GM18498 (cell line): ENCODE data around the gene LMBRD1.
A peak's percentile ranks its signal among the peaks of the same experiment; 100 is the strongest.
"Not testable (repeated sequence)": the region's sequence is repeated elsewhere in the genome, so short reads cannot be mapped to it uniquely, and the experiment has no call there.

Source experiments
- ATAC-seq: cut with Tn5 transposase; IDR thresholded peaks from one replicate; pipeline ENCODE4 v1.9.1; 2021; ENCODE audit warnings: mild to moderate bottlenecking, moderate library complexity; ENCODE audit not compliant: unreplicated experiment

The LMBRD1 gene

DNA sequence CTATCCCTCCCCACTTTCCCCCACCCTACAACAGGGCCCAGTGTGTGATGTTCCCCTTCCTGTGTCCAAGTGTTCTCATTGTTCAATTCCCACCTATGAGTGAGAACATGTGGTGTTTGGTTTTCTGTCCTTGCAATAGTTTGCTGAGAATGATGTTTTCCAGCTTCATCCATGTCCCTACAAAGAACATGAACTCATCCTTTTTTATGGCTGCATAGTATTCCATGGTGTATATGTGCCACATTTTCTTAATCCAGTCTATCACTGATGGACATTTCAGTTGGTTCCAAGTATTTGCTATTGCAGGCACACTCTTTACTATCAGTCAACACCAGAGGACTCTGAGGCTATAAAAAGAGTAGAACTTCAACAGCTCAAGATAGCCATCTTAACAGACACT is 2.0 kb upstream of the LMBRD1 start:
- not testable (repeated sequence) for ATAC-seq

DNA sequence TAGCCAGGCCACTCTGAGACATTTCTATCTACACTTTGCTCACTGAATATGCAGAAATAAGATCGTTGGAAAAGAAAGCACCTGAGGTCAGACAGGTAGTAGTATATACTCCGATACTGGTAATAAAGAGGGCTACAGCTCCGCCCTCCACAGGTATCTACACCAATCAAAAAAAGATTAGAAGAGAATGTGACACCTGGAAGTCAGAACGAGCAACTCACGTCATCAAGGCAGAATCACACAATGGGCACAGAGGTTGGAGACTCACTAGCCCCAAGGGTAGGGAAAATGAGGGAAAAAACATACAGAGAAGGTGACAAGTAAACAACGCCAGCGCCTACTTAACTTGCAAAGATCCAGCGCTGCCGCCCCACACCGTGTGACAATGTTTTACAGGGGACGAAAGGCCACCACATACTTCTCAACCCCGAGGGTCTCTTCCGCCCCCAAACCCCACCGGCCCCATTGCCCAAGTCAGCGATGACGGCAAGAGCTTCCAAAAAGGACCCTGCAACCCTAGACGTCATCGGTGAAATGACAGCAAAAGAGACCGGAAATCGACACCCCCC is 653 bp downstream of the LMBRD1 start:
- ATAC-seq = peak; percentile 30

- ATAC-seq = peak; percentile 34
Observed at GRCh38 chr6:69795469-69796072, 1.2 kb downstream of the LMBRD1 start.

- ATAC-seq = no peak
Observed at GRCh38 chr6:69792292-69792691, 4.5 kb downstream of the LMBRD1 start.

DNA sequence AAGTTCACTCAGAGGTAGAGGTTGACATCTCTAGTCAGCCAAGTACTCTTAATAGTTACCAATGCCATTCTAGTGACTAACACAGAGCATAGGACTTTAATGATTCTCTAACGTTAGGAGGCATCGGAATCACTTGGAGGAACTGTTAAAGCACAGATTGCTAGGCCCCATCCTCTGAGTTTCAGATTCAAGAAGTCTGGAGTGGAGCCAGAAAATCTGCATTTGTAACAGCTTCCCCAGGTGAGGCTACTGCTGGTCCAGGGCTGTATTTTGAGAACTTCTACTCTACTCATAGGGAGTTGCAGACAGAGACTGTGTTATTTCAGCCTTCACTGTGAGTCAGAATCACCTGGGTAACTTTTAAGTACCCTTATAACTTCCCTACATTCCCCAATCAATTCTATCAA is 5.7 kb downstream of the LMBRD1 start:
- peak; percentile 49 for ATAC-seq

DNA sequence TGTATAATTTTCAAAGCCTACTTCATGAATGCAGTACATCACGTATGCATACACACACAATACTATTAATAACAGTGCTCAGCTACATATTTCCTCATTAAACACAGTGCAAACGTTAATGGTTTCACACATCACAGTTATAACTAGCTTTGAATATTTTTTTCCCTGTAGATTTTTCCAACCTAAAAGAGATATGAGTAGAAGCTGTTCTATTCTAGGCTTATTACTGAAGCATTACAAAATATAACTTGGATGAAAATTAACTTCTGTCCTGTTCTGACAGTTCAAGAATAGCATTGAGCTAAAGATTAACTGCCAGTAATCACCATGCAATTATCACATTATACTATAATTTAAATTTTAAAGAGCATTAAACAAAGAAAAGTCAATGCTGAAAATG is 6.2 kb downstream of the LMBRD1 start:
- ATAC-seq = no peak

- ATAC-seq = peak; percentile 33
Observed at GRCh38 chr6:69789578-69789977, 7.2 kb downstream of the LMBRD1 start.

- not testable (repeated sequence) for ATAC-seq
Observed at GRCh38 chr6:69787436-69787835, 9.4 kb downstream of the LMBRD1 start.

DNA sequence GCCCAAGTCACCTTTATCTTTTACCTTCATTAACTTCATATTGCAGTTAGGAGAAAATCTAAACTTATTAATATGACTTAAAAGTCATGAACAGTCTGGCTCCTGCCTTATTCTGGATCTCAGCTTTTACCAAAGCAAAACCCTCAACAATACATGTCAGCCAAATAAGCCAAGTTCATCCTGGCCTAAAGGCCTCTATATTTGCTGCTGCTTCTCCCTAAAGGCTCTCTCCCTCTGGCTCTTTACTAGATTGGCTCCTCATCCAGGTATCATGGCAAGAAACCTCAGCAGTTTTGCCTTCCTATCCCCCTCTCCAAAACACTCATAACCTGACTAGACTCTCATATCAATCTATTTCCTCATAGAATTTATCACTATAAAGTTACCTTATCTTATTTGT is 11.1 kb downstream of the LMBRD1 start:
- ATAC-seq = no peak

DNA sequence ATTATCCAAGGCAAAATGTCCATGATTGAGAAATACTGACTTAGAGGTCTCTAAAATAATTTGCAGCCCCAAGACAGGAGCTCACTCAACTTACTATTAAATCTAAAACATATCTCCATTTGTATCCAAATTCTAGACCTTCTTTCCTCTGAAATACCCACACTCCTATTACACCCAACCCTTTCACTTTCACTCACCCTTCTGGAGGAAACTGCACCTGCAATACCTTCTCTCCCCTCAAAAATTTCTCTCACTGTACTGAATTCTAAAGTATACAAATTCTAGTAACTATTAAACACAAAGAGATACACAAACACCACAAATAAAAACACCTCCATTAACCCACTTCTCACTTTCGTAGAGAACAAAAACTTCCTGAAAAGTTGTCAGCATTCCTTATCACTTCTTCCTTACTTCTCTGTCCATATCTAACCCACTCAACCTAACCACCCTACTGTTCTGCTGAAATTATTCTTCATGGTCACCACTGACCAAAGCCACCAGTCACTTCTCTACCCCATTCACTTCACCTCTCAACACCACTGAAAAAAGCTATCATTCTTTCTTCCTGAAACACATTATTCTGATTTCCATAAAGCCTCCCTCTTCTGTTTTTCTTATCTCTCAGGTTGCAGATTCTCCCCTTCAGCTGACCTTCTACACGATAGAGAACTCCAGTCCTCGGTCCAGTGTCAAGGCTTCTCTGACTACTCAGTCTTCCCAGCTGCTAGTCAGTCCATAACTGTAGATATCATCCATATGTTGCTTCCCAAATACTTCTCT is 12.0 kb downstream of the LMBRD1 start:
- peak; percentile 73 for ATAC-seq

DNA sequence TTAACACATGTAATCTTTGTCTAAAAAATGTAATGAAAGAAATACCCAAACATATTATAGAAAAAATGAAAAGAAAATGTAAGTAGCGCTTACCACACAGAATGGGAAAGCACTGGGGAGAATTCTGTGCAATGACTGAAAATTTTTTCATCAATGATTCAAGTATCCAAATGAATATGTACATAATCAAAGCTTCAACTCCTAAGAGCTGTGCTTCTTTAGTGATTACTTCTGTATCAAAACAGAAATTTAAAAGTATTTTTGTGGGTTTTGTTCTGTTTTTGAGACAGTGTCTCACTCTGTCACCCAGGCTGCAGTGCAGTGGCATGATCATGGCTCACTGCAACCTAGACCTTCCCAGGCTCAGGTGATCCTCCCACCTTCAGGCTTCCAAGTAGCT is 13.7 kb downstream of the LMBRD1 start:
- no peak for ATAC-seq

- ATAC-seq = no peak
Observed at GRCh38 chr6:69780585-69781178, 16.1 kb downstream of the LMBRD1 start.

- no peak for ATAC-seq
Observed at GRCh38 chr6:69775941-69776340, 20.9 kb downstream of the LMBRD1 start.

GRCh38 chr6:69775585-69775849 is 21.3 kb downstream of the LMBRD1 start:
- ATAC-seq = no peak

DNA sequence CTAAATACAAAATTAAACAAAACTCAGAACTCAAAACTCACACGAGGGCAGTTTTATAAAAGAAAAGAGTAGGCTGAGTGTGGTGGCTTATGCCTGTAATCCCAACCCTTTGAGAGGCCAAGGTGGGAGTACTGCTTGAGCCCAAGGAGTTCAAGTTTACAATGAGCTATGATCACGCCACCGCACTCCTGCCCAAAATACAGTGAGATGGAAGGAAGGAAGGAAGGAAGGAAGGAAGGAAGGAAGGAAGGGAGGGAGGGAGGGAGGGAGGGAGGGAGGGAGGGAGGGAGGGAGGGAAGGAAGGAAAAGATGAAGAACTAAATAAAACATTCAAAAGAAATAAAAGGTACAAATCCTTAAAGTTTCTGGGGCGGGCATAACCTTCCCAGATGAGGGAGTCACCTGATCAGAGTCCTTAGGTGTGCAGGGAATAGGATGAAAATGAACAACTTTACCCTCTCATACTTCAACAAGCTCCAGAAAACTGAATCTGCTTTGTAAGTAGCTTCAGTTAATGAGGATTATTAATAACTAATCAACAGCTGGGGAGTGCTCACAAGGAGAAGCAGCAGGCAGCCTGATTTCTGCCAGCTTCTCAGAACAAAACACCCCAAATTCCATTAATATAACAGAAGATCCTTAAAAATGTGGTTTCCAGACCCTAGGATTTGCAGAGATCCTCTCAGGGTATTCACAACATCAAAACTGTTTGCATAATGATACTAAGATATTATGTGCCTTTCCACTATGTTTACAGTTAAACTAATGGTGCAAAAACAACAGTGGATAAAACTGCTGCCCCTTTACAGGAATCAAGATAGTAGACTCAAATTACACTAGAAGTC is 21.8 kb downstream of the LMBRD1 start:
- no peak for ATAC-seq

DNA sequence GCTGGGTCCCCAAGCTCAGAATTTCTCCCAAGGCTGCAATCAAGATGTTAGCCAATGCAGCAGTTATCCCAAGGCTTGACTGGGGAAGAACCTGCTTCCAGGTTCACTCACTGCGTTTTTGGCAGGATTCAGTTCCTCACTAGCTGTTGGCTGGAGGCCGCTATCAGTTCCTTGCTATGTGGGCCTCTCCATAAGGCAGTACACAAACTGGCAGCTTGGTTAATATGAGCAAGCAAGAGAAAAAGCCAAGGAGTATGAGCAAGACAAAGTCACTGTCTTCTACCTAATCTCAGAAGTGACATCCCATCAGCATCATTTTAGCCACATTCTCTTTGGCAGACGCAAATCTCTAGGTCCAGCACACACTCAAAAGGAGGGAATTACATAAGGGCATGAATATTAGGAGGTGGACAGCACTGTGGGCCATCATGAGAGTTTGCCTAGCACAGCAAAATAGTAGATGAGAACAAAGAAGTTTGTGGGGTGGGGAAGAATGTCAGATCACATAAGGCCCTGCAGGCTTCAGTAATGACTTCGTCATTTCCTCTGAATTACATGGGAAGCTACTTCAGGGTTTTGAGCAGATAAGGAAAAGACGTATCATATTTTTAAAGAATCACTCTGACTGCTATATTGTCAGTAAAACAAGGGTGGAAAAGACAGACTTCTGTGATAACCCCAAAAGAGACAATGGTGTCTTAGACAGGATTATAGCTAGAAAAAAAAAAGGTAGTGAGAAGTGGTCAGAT is 25.5 kb downstream of the LMBRD1 start:
- ATAC-seq = no peak

DNA sequence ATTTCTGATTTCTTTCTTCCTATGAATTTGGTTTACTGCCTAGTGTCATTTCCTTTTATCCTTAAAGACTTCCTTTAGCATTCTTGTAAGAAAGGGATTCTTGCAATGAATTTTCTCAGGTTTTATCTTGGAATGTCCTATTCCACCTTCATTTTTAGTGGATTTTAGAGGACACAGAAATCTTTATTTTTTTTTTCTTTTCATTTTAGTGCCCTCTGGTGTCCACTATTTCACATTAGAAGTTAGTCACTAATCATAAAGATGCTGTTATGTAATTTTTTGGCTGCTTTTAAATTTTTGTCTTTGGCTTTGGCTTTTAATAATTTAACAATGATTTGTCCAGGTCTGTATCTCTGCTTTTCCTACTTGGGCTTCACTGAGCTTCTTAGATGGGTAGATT is 28.1 kb downstream of the LMBRD1 start:
- ATAC-seq = no peak

DNA sequence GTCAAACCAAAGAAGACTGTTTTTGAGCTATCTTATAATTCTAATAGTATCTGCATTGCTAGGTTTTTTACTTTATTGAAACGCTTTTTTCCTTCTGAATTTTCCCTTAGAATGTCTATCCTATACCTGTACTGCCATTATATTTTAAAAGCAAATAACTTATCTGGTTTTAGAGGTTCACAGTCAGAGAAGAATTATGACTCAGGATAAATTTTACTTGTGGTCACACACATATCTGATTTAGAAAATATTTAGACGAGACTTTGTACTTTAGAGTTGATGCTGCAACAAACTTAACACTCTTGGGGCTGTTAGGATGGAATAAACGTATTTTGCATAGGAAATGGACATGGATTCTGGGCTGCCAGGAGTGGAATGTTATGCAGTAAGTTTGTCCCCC is 33.0 kb downstream of the LMBRD1 start:
- no peak for ATAC-seq

- no peak for ATAC-seq
Observed at GRCh38 chr6:69761853-69762252, 35.0 kb downstream of the LMBRD1 start.

GRCh38 chr6:69758214-69758613 is 38.6 kb downstream of the LMBRD1 start:
- ATAC-seq = no peak

- ATAC-seq = no peak
Observed at GRCh38 chr6:69756907-69757306, 39.9 kb downstream of the LMBRD1 start.
